Epidermal melanocyte (primary cell): ENCODE measurements around the gene RARB.

Experiments
- DNase-seq: peaks from one replicate; pipeline ENCODE4 v3.0.0; 2011; ENCODE audit warnings: low spot score; ENCODE audit not compliant: insufficient read length

The RARB gene

GRCh38 chr3:25547943-25548674 is 120.0 kb downstream of the RARB start:
- no peak for DNase-seq

- no peak for DNase-seq
Measured at GRCh38 chr3:25548836-25549235, 120.8 kb downstream of the RARB start.

GRCh38 chr3:25552251-25552650 is 124.2 kb downstream of the RARB start:
- DNase-seq = no peak

- no peak for DNase-seq
Measured at GRCh38 chr3:25554376-25554775, 126.3 kb downstream of the RARB start.

GRCh38 chr3:25555695-25556437 is 127.8 kb downstream of the RARB start:
- no peak for DNase-seq

- DNase-seq = no peak
Measured at GRCh38 chr3:25556447-25556846, 128.4 kb downstream of the RARB start.

- DNase-seq = no peak
Measured at GRCh38 chr3:25557694-25558093, 129.6 kb downstream of the RARB start.

GRCh38 chr3:25558121-25558520 is 130.1 kb downstream of the RARB start:
- DNase-seq = no peak

- no peak for DNase-seq
Measured at GRCh38 chr3:25558796-25559195, 130.7 kb downstream of the RARB start.

GRCh38 chr3:25563601-25564000 is 135.5 kb downstream of the RARB start:
- no peak for DNase-seq

GRCh38 chr3:25564075-25564474 is 136.0 kb downstream of the RARB start:
- no peak for DNase-seq

- DNase-seq = no peak
Measured at GRCh38 chr3:25565807-25566206, 137.7 kb downstream of the RARB start.

GRCh38 chr3:25566358-25566920 is 138.4 kb downstream of the RARB start:
- no peak for DNase-seq

- DNase-seq = no peak
Measured at GRCh38 chr3:25567388-25567787, 139.3 kb downstream of the RARB start.

- no peak for DNase-seq
Measured at GRCh38 chr3:25567806-25568524, 139.9 kb downstream of the RARB start.

- no peak for DNase-seq
Measured at GRCh38 chr3:25568525-25569078, 140.5 kb downstream of the RARB start.

- DNase-seq = no peak
Measured at GRCh38 chr3:25571285-25571684, 143.2 kb downstream of the RARB start.

GRCh38 chr3:25572336-25572735 is 144.3 kb downstream of the RARB start:
- DNase-seq = no peak

GRCh38 chr3:25572919-25573385 is 144.9 kb downstream of the RARB start:
- DNase-seq = no peak

- no peak for DNase-seq
Measured at GRCh38 chr3:25573386-25574171, 145.5 kb downstream of the RARB start.
